GM21360 (cell line): ENCODE results near the gene NIPSNAP2.
"Not testable (repeated sequence)": the region's sequence is repeated elsewhere in the genome, so short reads cannot be mapped to it uniquely, and the experiment has no call there.

Experiments used
- ATAC-seq: cut with Tn5 transposase; IDR thresholded peaks from one replicate; pipeline ENCODE4 v1.9.1; 2021; ENCODE audit warnings: mild to moderate bottlenecking, moderate library complexity; ENCODE audit not compliant: unreplicated experiment

NIPSNAP2 gene

DNA sequence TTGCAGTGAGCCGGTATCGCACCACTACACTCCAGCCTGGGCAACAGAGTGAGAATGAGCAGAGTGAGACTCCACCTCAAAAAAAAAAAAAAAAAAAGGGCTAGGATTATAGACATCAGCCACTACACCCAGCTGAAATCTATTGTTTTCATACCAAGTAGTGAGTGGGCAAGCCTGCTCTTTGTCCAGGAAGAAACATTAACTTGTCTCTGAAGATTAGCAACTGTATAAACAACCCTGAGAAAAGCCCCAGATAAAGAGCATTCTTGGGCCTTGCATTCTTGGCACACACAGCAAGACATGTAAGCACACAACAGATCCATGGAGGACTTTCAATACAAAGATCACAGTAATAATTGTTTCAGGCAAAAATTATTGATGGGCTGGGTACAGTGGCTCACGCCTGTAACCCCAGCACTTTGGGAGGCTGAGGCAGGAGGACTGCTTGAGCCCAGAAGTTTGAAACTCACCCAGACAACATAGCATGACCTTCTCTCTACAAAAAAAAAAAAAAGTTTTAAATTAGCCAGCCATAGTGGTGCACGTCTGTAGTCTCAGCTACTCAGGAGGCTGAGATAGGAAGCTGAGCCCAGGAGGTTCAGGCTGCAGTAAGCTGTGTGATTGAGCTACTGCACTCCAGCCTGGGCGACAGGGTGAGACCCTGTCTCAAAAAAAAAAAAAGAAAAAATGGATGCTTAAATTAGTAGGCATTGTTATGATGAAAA lies 82.5 kb downstream of the NIPSNAP2 start:
- no peak for ATAC-seq

DNA sequence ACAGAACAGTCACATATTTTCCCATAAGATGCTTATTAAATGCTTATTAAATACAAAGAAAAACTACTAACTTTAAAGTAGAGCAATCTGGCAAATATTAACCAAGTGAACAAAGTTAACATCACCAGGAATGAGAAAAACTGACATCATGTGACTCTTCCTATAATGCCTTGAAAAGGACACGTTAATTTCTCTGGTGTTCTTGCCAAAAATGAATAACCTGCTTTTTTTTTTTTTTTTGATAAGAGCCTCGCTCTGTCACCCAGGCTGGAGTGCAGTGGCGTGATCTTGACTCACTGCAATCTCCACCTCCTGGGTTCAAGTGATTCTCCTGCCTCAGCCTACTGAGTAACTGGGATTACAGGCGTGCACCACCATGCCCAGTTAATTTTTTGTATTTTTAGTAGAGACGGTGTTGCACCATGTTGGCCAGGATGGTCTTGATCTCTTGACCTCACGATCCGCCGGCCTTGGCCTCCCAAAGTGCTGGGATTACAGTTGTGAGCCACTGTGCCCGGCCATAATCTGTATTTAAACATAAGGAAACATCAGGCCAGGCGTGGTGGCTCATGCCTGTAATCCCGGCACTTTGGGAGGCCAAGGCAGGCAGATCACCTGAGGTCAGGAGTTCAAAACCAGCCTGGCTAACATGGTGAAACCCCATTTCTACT lies 83.2 kb downstream of the NIPSNAP2 start:
- not testable (repeated sequence) for ATAC-seq

DNA sequence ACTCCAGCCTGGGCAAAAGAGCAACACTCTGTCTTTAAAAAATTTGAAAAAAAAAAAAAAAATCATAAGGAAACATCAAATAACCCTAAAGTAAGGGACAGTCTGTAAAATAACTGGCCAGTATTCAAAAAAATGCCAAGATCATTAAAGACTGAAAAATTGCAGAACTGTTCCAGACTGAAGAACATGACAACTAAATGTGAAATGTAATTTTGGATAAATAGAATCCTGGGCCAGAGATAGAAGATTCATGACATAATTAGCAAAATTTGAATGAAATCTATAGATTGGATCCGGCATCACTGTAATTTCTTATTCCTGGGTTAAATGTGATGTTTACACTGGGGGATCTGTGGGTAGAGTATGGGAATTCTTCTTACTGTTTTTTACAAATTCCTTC lies 83.9 kb downstream of the NIPSNAP2 start:
- no peak for ATAC-seq

GRCh38 chr7:56048763-56049162 lies 84.4 kb downstream of the NIPSNAP2 start:
- ATAC-seq: not testable (repeated sequence)
